Measurements from ENCODE around the gene MLX. TPM values are rescaled to one million over a fixed set of nuclear protein-coding genes. Genes with fewer than 3 reads are reported as not detected.
"Not testable (repeated sequence)": the region's sequence is repeated elsewhere in the genome, so short reads cannot be mapped to it uniquely, and the experiment has no call there.

MLX gene
- total RNA-seq, 1 donor from 2014 or later: 26.8 TPM

DNA sequence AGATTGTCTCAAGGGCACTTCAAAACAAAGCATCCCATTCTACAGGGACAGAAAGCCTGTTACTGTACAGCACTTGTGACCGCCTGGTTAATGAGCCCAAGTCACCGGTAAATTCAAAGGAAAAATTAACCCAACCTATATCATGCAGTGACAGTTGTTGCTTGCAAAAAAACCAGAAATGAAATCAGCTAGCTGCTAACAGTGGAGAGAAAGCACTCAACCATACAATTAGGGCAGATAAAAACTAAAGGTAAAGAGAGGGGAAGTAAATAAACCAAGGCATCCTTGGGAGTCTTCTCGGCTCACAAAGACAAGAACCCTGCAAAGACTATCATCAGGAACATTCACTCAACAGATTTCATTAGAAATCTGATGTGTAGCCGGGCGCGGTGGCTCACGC is 36.4 kb downstream of the MLX start:
- no peak overlapping the region for H3K27ac Mint-ChIP-seq

GRCh38 chr17:42607769-42608168 is 40.9 kb downstream of the MLX start:
- Mint-ChIP-seq H3K4me1 (ENCODE audit: low read depth) (peaks cover 22% of the 10 kb centered on the region), H3K36me3 (ENCODE audit: insufficient read depth) (peaks cover 4% of the 10 kb centered on the region), H3K27me3 (no peaks in the 10 kb centered on the region), H3K4me3 (ENCODE audit: low read depth) (peak overlapping the region; percentile 97), H3K9me3 (ENCODE audit: low read depth) (no peaks in the 10 kb centered on the region), H3K27ac (no peak overlapping the region)
- no peak for TF ChIP-seq CTCF (IDR thresholded peaks at IDR 0.05; ENCODE audit: unreplicated experiment)
- DNase-seq (ENCODE audit: low spot score, unreplicated experiment): no peak

More for the DNA sequence above, 36.4 kb downstream of the MLX start:
- Mint-ChIP-seq H3K4me1 (ENCODE audit: low read depth) (peaks cover 15% of the 10 kb centered on the region), H3K36me3 (ENCODE audit: insufficient read depth) (peaks cover 3% of the 10 kb centered on the region), H3K27me3 (no peaks in the 10 kb centered on the region), H3K4me3 (ENCODE audit: low read depth) (no peak overlapping the region), H3K9me3 (ENCODE audit: low read depth) (no peaks in the 10 kb centered on the region)
- no peak for TF ChIP-seq CTCF (IDR thresholded peaks at IDR 0.05; ENCODE audit: unreplicated experiment)
- no peak for DNase-seq (ENCODE audit: low spot score, unreplicated experiment)

- peak overlapping the region; percentile 97 for H3K4me3 Mint-ChIP-seq (ENCODE audit: low read depth)
- H3K9me3 Mint-ChIP-seq (ENCODE audit: low read depth): no peaks in the 10 kb centered on the region
- H3K36me3 Mint-ChIP-seq (ENCODE audit: insufficient read depth): peaks cover 5% of the 10 kb centered on the region
- peak overlapping the region; percentile 97 for H3K27ac Mint-ChIP-seq
- no peak for DNase-seq (ENCODE audit: low spot score, unreplicated experiment)
- no peak for TF ChIP-seq CTCF (IDR thresholded peaks at IDR 0.05; ENCODE audit: unreplicated experiment)
- no peaks in the 10 kb centered on the region for H3K27me3 Mint-ChIP-seq
- peaks cover 22% of the 10 kb centered on the region for H3K4me1 Mint-ChIP-seq (ENCODE audit: low read depth)
Measured at GRCh38 chr17:42608305-42609181, 41.6 kb downstream of the MLX start.

- Mint-ChIP-seq H3K36me3 (ENCODE audit: insufficient read depth) (peaks cover 11% of the 10 kb centered on the region), H3K4me1 (ENCODE audit: low read depth) (peaks cover 22% of the 10 kb centered on the region), H3K9me3 (ENCODE audit: low read depth) (no peaks in the 10 kb centered on the region), H3K4me3 (ENCODE audit: low read depth) (peak within 1 kb of the TSS; percentile 97), H3K27me3 (no peaks in the 10 kb centered on the region), H3K27ac (peak within 1 kb of the TSS; percentile 97)
- peak; percentile 42 for TF ChIP-seq CTCF (IDR thresholded peaks at IDR 0.05; ENCODE audit: unreplicated experiment)
- DNase-seq (ENCODE audit: low spot score, unreplicated experiment): peak; percentile 99
Measured at GRCh38 chr17:42609182-42609813, 42.4 kb downstream of the MLX start, which contains the start of the genes RETREG3 and TUBG1. TSS of gene RETREG3 (minus strand) at chr17:42609374. CDS start at chr17:42609324, 50 bp downstream. TSS of gene TUBG1 (plus strand) at chr17:42609683. CDS start at chr17:42609738, 55 bp downstream.

- DNase-seq (ENCODE audit: low spot score, unreplicated experiment): peak; percentile 24
- Mint-ChIP-seq H3K4me1 (ENCODE audit: low read depth) (peaks cover 22% of the 10 kb centered on the region), H3K27ac (peak overlapping the region; percentile 97), H3K36me3 (ENCODE audit: insufficient read depth) (peaks cover 14% of the 10 kb centered on the region), H3K4me3 (ENCODE audit: low read depth) (peak overlapping the region; percentile 97)
- not testable (repeated sequence) for H3K9me3 Mint-ChIP-seq (ENCODE audit: low read depth); H3K27me3 Mint-ChIP-seq
Measured at GRCh38 chr17:42609814-42610801, 43.2 kb downstream of the MLX start.

Data from progenitor cell of endocrine pancreas (in vitro differentiated cells).